Measurements from ENCODE around the gene NNMT. TPM values are rescaled to one million over a fixed set of nuclear protein-coding genes. Genes with fewer than 3 reads are reported as not detected.

Gene NNMT
- total and polyA plus RNA-seq, 7 donors, result 165 to 3,089 (median 751) TPM

DNA sequence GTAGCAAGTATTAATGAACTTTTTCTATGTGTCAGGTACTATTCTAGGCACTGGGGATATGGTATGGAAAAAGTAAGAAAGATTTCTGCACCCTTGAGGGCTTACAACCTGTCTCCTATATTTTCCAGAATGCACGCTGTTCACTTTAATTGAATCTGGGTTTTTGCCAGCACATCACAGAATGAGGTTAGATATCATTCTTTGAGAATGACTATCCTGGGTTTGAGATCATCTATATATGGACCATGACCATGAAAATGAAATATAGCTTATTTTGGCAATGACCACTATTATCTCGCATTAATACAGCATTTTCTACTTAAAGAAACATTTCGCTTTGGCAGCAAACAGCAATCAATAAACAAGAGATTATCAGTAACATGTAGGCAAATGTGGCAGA is 57.2 kb downstream of the NNMT start:
- intact Hi-C loops (cut with DNase I), result no loop called here
- DNase-seq (no peak), ATAC-seq (no peak)
- Histone ChIP-seq H3K9me3 (no peaks in the 10 kb centered on the region), H3K27me3 (ENCODE audit: insufficient read depth in 3 of 3, low read length in 2 of 3) (no peaks in the 10 kb centered on the region), H3K4me3 (no peak overlapping the region), H3K27ac (no peak overlapping the region), H3K36me3 (ENCODE audit: insufficient read depth in 1 of 2, low read depth in 1 of 2) (no peaks in the 10 kb centered on the region), H3K4me1 (no peaks in the 10 kb centered on the region)
- TF ChIP-seq, protein P1, sequence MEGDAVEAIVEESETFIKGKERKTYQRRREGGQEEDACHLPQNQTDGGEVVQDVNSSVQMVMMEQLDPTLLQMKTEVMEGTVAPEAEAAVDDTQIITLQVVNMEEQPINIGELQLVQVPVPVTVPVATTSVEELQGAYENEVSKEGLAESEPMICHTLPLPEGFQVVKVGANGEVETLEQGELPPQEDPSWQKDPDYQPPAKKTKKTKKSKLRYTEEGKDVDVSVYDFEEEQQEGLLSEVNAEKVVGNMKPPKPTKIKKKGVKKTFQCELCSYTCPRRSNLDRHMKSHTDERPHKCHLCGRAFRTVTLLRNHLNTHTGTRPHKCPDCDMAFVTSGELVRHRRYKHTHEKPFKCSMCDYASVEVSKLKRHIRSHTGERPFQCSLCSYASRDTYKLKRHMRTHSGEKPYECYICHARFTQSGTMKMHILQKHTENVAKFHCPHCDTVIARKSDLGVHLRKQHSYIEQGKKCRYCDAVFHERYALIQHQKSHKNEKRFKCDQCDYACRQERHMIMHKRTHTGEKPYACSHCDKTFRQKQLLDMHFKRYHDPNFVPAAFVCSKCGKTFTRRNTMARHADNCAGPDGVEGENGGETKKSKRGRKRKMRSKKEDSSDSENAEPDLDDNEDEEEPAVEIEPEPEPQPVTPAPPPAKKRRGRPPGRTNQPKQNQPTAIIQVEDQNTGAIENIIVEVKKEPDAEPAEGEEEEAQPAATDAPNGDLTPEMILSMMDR (IDR thresholded peaks at IDR 0.05), result no peak
- 71 to 75% (median 73%) methylated on average over 3 of the region's 3 CpGs for WGBS, 3 donors

DNA sequence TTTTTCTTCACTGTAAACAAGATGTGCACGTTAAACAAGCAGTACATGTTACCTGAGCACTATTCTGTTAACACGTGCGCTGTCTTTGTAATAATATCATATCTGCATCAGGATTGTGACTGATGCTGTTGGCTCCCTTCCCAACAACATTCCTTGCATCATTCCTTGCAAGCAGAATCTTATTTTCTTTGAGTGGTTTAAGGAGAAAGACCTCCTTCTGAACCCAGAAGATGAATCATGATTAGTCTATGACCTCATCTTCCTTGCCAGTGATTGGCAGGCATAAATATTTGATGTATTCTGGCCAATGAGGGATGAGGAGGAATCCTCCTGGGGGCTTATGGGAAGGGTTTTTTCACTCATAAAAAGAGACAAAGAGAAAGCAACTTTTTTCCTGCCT is 57.9 kb downstream of the NNMT start:
- H3K27ac ChIP-seq, result no peak overlapping the region
- H3K27me3 ChIP-seq (ENCODE audit: insufficient read depth in 3 of 3, low read length in 2 of 3), result no peaks in the 10 kb centered on the region
- no peak overlapping the region for H3K4me3 ChIP-seq
- intact Hi-C loops (cut with DNase I), result no loop called here
- TF ChIP-seq, protein P1 (IDR thresholded peaks at IDR 0.05), result no peak
- DNase-seq (no peak), ATAC-seq (no peak)
- no peaks in the 10 kb centered on the region for H3K9me3 ChIP-seq
- H3K36me3 ChIP-seq (ENCODE audit: insufficient read depth in 1 of 2, low read depth in 1 of 2), result no peaks in the 10 kb centered on the region
- 68 to 70% (median 68%) methylated on average over 3 of the region's 3 CpGs for WGBS, 3 donors
- H3K4me1 ChIP-seq, result no peaks in the 10 kb centered on the region

DNA sequence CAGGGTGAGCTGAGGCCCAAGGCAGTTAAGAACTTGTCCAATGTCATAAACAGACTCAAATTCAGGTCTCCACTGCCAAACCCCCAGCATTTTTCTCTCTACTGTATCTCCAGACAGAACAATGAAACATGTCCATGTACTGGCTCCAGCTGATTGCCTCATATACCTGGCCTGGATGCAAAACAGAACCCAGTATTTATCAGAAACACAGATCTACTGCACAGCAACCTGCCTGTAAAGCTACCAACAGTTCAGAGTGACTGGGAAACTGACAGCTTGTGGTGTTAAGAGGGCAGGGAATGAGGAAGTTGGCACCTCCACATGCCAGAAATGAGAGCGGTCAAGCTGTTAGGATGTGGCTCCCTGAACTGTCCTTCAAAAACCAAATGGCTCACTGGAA is 62.5 kb downstream of the NNMT start:
- Histone ChIP-seq H3K36me3 (ENCODE audit: insufficient read depth in 1 of 2, low read depth in 1 of 2) (no peaks in the 10 kb centered on the region), H3K4me1 (no peaks in the 10 kb centered on the region), H3K4me3 (no peak overlapping the region), H3K27me3 (ENCODE audit: insufficient read depth in 3 of 3, low read length in 2 of 3) (no peaks in the 10 kb centered on the region), H3K27ac (no peak overlapping the region), H3K9me3 (no peaks in the 10 kb centered on the region)
- whole genome bisulfite sequencing, 3 donors, result 42 to 43% (median 43%) methylated on average over 1 of the region's 1 CpG
- ATAC-seq (no peak), DNase-seq (no peak)
- intact Hi-C loops (cut with DNase I), result no loop called here
- TF ChIP-seq, protein P1 (IDR thresholded peaks at IDR 0.05), result no peak

DNA sequence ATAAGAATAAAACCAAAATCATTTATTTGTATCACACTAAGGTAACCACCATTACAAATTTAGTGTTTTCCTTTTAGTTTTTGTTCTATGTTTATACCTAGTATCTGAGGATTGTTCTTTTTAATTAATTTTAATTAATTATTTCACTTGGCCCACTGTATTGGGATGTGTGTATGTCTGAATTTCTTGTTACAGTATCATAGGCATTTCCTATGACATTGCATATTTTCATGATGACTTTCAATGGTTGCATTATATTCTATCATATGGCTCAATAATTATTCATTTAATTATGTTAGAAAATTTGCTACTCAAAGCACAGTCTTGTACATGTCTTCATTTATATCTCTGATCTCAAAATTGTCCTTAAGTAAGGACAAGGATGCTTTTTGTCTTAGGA is 63.1 kb downstream of the NNMT start:
- TF ChIP-seq, protein P1 (IDR thresholded peaks at IDR 0.05), result no peak
- no peak for ATAC-seq
- no peak overlapping the region for H3K4me3 ChIP-seq

DNA sequence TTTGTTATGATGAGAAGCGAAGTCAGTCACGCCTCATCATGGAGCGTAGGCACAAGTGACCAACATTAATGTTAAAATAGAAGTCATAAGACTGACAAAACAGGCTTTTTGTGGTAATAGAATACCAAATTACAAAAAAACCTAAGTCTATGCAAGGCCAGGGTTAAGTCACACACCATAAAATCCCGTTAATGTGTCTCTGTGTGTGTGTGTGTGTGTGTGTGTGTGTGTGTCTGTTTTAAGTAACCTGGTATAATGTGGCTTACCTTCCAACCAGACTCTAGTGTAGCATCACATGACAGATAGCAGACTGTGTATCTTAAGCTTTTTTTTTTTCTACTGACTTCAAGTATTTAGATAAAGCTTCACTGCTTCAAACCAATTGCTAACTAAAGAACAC is 66.1 kb downstream of the NNMT start:
- ATAC-seq, result no peak
- no peak for DNase-seq
- TF ChIP-seq, protein P1 (IDR thresholded peaks at IDR 0.05), result no peak

More for the DNA sequence above, 63.1 kb downstream of the NNMT start:
- no peak overlapping the region for H3K27ac ChIP-seq
- intact Hi-C loops (cut with DNase I), result no loop called here
- no peaks in the 10 kb centered on the region for H3K4me1 ChIP-seq
- no peaks in the 10 kb centered on the region for H3K9me3 ChIP-seq
- H3K27me3 ChIP-seq (ENCODE audit: insufficient read depth in 3 of 3, low read length in 2 of 3), result no peaks in the 10 kb centered on the region
- no peaks in the 10 kb centered on the region for H3K36me3 ChIP-seq (ENCODE audit: insufficient read depth in 1 of 2, low read depth in 1 of 2)
- DNase-seq, result no peak

More for the DNA sequence above, 66.1 kb downstream of the NNMT start:
- Histone ChIP-seq H3K9me3 (no peaks in the 10 kb centered on the region), H3K27me3 (ENCODE audit: insufficient read depth in 3 of 3, low read length in 2 of 3) (no peaks in the 10 kb centered on the region), H3K36me3 (ENCODE audit: insufficient read depth in 1 of 2, low read depth in 1 of 2) (no peaks in the 10 kb centered on the region), H3K4me3 (no peak overlapping the region), H3K4me1 (no peaks in the 10 kb centered on the region), H3K27ac (no peak overlapping the region)
- 51 to 75% (median 57%) methylated on average over 4 of the region's 4 CpGs for WGBS, 3 donors
- intact Hi-C loops (cut with DNase I), result no loop called here

Data from psoas muscle (tissue), 8 donors.